OCI-LY3 (cell line): ENCODE data around the gene TIFAB.

Source experiments
- H2AFZ ChIP-seq: fragments of 200-600, 300-600 bp; shearing (Covaris generic); 2 replicates; pipeline ENCODE4 v1.6.0; 2014; ENCODE audit warnings: antibody characterized with exemption, low read depth, low read length
- H3K27ac ChIP-seq: fragments of 200-600, 300-600 bp; sonication (generic); 2 replicates; pipeline ENCODE4 v1.5.1; 2014; ENCODE audit warnings: mild to moderate bottlenecking, low read length, moderate library complexity, mixed read lengths
- H3K27me3 ChIP-seq: fragments of 200-600, 300-600 bp; sonication (generic); 2 replicates; pipeline ENCODE4 v1.6.1; 2014; ENCODE audit warnings: low read depth, low read length, mixed read lengths
- H3K36me3 ChIP-seq: fragments of 200-600, 300-600 bp; sonication (generic); replicated peaks from 2 replicates; pipeline ENCODE3; 2014; ENCODE audit warnings: low read depth, low read length, mixed read lengths
- H3K4me1 ChIP-seq: fragments of 300-600, 200-600 bp; sonication (generic); 2 replicates; pipeline ENCODE4 v1.6.1; 2014; ENCODE audit warnings: low read length, mixed read lengths
- H3K4me2 ChIP-seq: fragments of 200-600, 300-600 bp; sonication (generic); 2 replicates; pipeline ENCODE4 v1.6.1; 2014; ENCODE audit warnings: low read length, mixed read lengths
- H3K4me3 ChIP-seq: fragments of 300-600, 200-600 bp; sonication (generic); 2 replicates; pipeline ENCODE4 v1.5.1; 2014; ENCODE audit warnings: antibody characterized with exemption, mild to moderate bottlenecking, low read length, moderate library complexity
- H3K79me2 ChIP-seq: fragments of 300-600, 200-600 bp; shearing (Covaris generic); 2 replicates; pipeline ENCODE4 v1.6.1; 2014; ENCODE audit warnings: mild to moderate bottlenecking, low read length, mixed read lengths
- H3K9ac ChIP-seq: fragments of 300-600, 200-600 bp; shearing (Covaris generic); 2 replicates; pipeline ENCODE4 v1.6.0; 2014; ENCODE audit warnings: mild to moderate bottlenecking, low read length, moderate library complexity
- H3K9me3 ChIP-seq: fragments of 200-600, 300-600 bp; shearing (Covaris generic); 2 replicates; pipeline ENCODE4 v1.6.1; 2014; ENCODE audit warnings: low read length, mixed read lengths; ENCODE audit not compliant: insufficient read depth
- H4K20me1 ChIP-seq: fragments of 200-600, 300-600 bp; sonication (generic); 2 replicates; pipeline ENCODE4 v1.6.1; 2016; ENCODE audit warnings: low read length, mixed read lengths; ENCODE audit not compliant: insufficient read depth
- CTCF ChIP-seq: fragments of 200-600, 300-600 bp; sonication (generic); IDR thresholded peaks from 2 replicates; pipeline ENCODE4 v1.5.1; 2014; ENCODE audit warnings: antibody characterized with exemption, low read length, low read depth
- EZH2phosphoT487 ChIP-seq: fragments of 200-600 bp; shearing (Covaris generic); IDR thresholded peaks from 2 replicates; pipeline ENCODE4 v1.6.1; 2018; ENCODE audit warnings: antibody characterized with exemption, mixed run types, low read depth

The TIFAB gene

GRCh38 chr5:135444881-135445280 lies 7.3 kb downstream of the TIFAB start:
- no peaks in the 10 kb centered on the region for H3K36me3 ChIP-seq
- H3K9me3 ChIP-seq, result no peaks in the 10 kb centered on the region
- no peak overlapping the region for H3K4me2 ChIP-seq
- no peaks in the 10 kb centered on the region for H3K79me2 ChIP-seq
- no peaks in the 10 kb centered on the region for H4K20me1 ChIP-seq
- H3K9ac ChIP-seq, result no peak overlapping the region
- H3K27me3 ChIP-seq, result no peaks in the 10 kb centered on the region
- no peaks in the 10 kb centered on the region for H3K4me1 ChIP-seq
- no peak overlapping the region for H3K4me3 ChIP-seq
- TF ChIP-seq EZH2phosphoT487 (no peak), CTCF (no peak)
- H3K27ac ChIP-seq, result no peak overlapping the region
- H2AFZ ChIP-seq, result no peak overlapping the region

GRCh38 chr5:135444360-135444759 lies 7.8 kb downstream of the TIFAB start:
- 0 out of 2 replicates have a peak, but pooled peaks cover under 1% of the 10 kb centered on the region for H3K4me1 ChIP-seq
- H3K36me3 ChIP-seq, result no peaks in the 10 kb centered on the region
- H3K9me3 ChIP-seq, result no peaks in the 10 kb centered on the region
- no peak overlapping the region for H3K4me3 ChIP-seq
- H2AFZ ChIP-seq, result no peak overlapping the region
- no peaks in the 10 kb centered on the region for H3K79me2 ChIP-seq
- TF ChIP-seq CTCF, result no peak
- no peak for TF ChIP-seq EZH2phosphoT487
- H3K9ac ChIP-seq, result no peak overlapping the region
- no peaks in the 10 kb centered on the region for H3K27me3 ChIP-seq
- no peak overlapping the region for H3K27ac ChIP-seq
- no peaks in the 10 kb centered on the region for H4K20me1 ChIP-seq
- no peak overlapping the region for H3K4me2 ChIP-seq

- H3K4me2 ChIP-seq, result no peak overlapping the region
- no peak overlapping the region for H2AFZ ChIP-seq
- no peak overlapping the region for H3K9ac ChIP-seq
- no peaks in the 10 kb centered on the region for H3K27me3 ChIP-seq
- no peak for TF ChIP-seq EZH2phosphoT487
- TF ChIP-seq CTCF, result no peak
- no peak overlapping the region for H3K27ac ChIP-seq
- peaks cover 10% of the 10 kb centered on the region for H3K4me1 ChIP-seq
- H3K4me3 ChIP-seq, result no peak overlapping the region
- H3K9me3 ChIP-seq, result no peaks in the 10 kb centered on the region
- H3K79me2 ChIP-seq, result no peaks in the 10 kb centered on the region
- no peaks in the 10 kb centered on the region for H4K20me1 ChIP-seq
- no peaks in the 10 kb centered on the region for H3K36me3 ChIP-seq
These were observed 8.8 kb downstream of the TIFAB start for GRCh38 chr5:135443161-135443960.

GRCh38 chr5:135442431-135443160 lies 9.6 kb downstream of the TIFAB start:
- Histone ChIP-seq H3K79me2 (no peaks in the 10 kb centered on the region), H3K27me3 (no peaks in the 10 kb centered on the region), H3K4me3 (no peak overlapping the region), H3K36me3 (no peaks in the 10 kb centered on the region), H3K9me3 (no peaks in the 10 kb centered on the region), H3K4me2 (no peak overlapping the region), H3K9ac (no peak overlapping the region), H3K4me1 (peaks cover 18% of the 10 kb centered on the region), H3K27ac (no peak overlapping the region), H4K20me1 (no peaks in the 10 kb centered on the region), H2AFZ (no peak overlapping the region)
- TF ChIP-seq CTCF (no peak), EZH2phosphoT487 (no peak)
